K562 (cell line): Measurements from ENCODE around the gene TGFBR1. TPM values are rescaled to one million over a fixed set of nuclear protein-coding genes. Genes with fewer than 3 reads are reported as not detected.

Experiments used
- ARID1B ChIP-seq: fragments of 450-650 bp; IDR thresholded peaks from 2 replicates; pipeline ENCODE4 v1.6.1; 2016; ENCODE audit warnings: antibody characterized with exemption, mild to moderate bottlenecking, inconsistent platforms
- CSDE1 ChIP-seq, 2 experiments: fragments of 450-650 bp; IDR thresholded peaks; 2 replicates each; pipeline ENCODE4 v1.6.1; 2016; ENCODE audit warnings: mild to moderate bottlenecking in 1 of 2
- EP300 ChIP-seq: IDR thresholded peaks from 2 replicates; pipeline ENCODE4 v1.6.1; 2012; ENCODE audit warnings: low read length, improper control_type of control experiment
- HNRNPK ChIP-seq: fragments of 200-400 bp; formaldehyde crosslinking; IDR thresholded peaks from one replicate; pipeline ENCODE4 v1.6.1; 2018; ENCODE audit warnings: mild to moderate bottlenecking, low read depth, low read length; ENCODE audit not compliant: poor library complexity, severe bottlenecking
- IRF2 ChIP-seq: sonication (generic); formaldehyde crosslinking; IDR thresholded peaks from 2 replicates; pipeline ENCODE4 v1.8.1; 2022; ENCODE audit warnings: mild to moderate bottlenecking, missing genetic modification reagents
- KAT7 ChIP-seq: sonication (generic); formaldehyde crosslinking; IDR thresholded peaks from 2 replicates; pipeline ENCODE4 v1.8.0; 2022; ENCODE audit warnings: missing genetic modification reagents, mild to moderate bottlenecking, borderline replicate concordance
- KDM1A ChIP-seq, 2 experiments: fragments of 450-650 bp; IDR thresholded peaks; 2 replicates each; pipeline ENCODE4 v1.6.1; 2016; ENCODE audit warnings: mild to moderate bottlenecking in 2 of 2
- KDM2B ChIP-seq: fragments of 250-450 bp; sonication (Bioruptor Pico); IDR thresholded peaks from 2 replicates; pipeline ENCODE4 v1.8.0; 2021; ENCODE audit warnings: mild to moderate bottlenecking, moderate library complexity
- MED1 ChIP-seq: sonication (generic); formaldehyde crosslinking; IDR thresholded peaks from 2 replicates; pipeline ENCODE4 v1.8.1; 2023; ENCODE audit warnings: missing genetic modification reagents, borderline replicate concordance
- MEIS2 ChIP-seq: fragments of 450-650 bp; IDR thresholded peaks from 2 replicates; pipeline ENCODE4 v1.6.1; 2014; ENCODE audit warnings: mild to moderate bottlenecking; ENCODE audit not compliant: partially characterized antibody
- MNT ChIP-seq, 2 experiments: fragments of 450-650 bp; conservative IDR thresholded peaks; 2 replicates each; pipeline ENCODE4 v1.6.1; 2017; ENCODE audit warnings: mild to moderate bottlenecking in 2 of 2, moderate library complexity in 2 of 2
- NCOA2 ChIP-seq, 2 experiments: fragments of 450-650 bp; IDR thresholded peaks; 2 replicates each; pipeline ENCODE4 v1.6.1; 2018; ENCODE audit warnings: mild to moderate bottlenecking in 2 of 2, moderate library complexity in 1 of 2; ENCODE audit not compliant: partially characterized antibody in 2 of 2
- POLR3G ChIP-seq: IDR thresholded peaks from 2 replicates; pipeline ENCODE4 v1.6.1; 2011; ENCODE audit not compliant: insufficient read length, insufficient replicate concordance; ENCODE audit errors: extremely low read depth
- RBM34 ChIP-seq: fragments of 200-400 bp; formaldehyde crosslinking; IDR thresholded peaks from 2 replicates; pipeline ENCODE4 v1.6.1; 2018; ENCODE audit warnings: low read length, borderline replicate concordance; ENCODE audit not compliant: insufficient read depth
- TAF1 ChIP-seq: IDR thresholded peaks from 2 replicates; pipeline ENCODE4 v1.6.1; 2011; ENCODE audit warnings: mild to moderate bottlenecking, low read length, moderate library complexity; ENCODE audit not compliant: insufficient read depth, control insufficient read depth, severe bottlenecking; ENCODE audit errors: extremely low read depth
- TAF7 ChIP-seq: fragments of 450-650 bp; IDR thresholded peaks from 2 replicates; pipeline ENCODE4 v1.6.1; 2016; ENCODE audit warnings: missing genetic modification characterization, missing compliant biosample characterization
- THRB ChIP-seq: fragments of 450-650 bp; formaldehyde crosslinking; conservative IDR thresholded peaks from 2 replicates; pipeline ENCODE4 v1.4.0; 2022; ENCODE audit warnings: mild to moderate bottlenecking, missing genetic modification characterization
- VEZF1 ChIP-seq: fragments of 200-800 bp; sonication (Bioruptor generic); IDR thresholded peaks from 2 replicates; pipeline ENCODE4 v1.6.1; 2017; ENCODE audit warnings: missing genetic modification characterization, missing compliant biosample characterization
- ZBTB26 ChIP-seq: fragments of 450-650 bp; formaldehyde crosslinking; IDR thresholded peaks from 2 replicates; pipeline ENCODE4 v1.4.0; 2022; ENCODE audit warnings: missing genetic modification characterization
- ZNF12 ChIP-seq: sonication (generic); formaldehyde crosslinking; IDR thresholded peaks from 2 replicates; pipeline ENCODE4 v1.4.0; 2020; ENCODE audit warnings: mild to moderate bottlenecking, missing genetic modification reagents
- ZNF140 ChIP-seq: fragments of 250-450 bp; sonication (Bioruptor Pico); IDR thresholded peaks from 2 replicates; pipeline ENCODE4 v1.8.0; 2021; ENCODE audit warnings: moderate library complexity, mild to moderate bottlenecking, inconsistent platforms
- ZNF24 ChIP-seq: fragments of 450-650 bp; IDR thresholded peaks from 2 replicates; pipeline ENCODE4 v1.6.1; 2016
- polyA plus RNA-seq, 8 experiments: library from polyadenylated mRNA; depleted of rRNA in 4 of 8; stranded (reverse) in 5 of 8; unstranded in 3 of 8; fragments of >200 nt; fragmentation: Nextera tagmentation in 2 of 8; fragmentation: Illumina TruSeq in 1 of 8; extraction: Ambion mirVana in 2 of 8; extraction: Trizol in 1 of 8; gene quantifications; 2 replicates each; pipeline versions ENCODE4 v1.2.1 to v1.2.3, GENCODE V29; 2011 to 2014; ENCODE audit warnings: inconsistent platforms in 1 of 8, missing spikeins in 1 of 8
- total RNA-seq, 7 experiments: library from RNA; depleted of rRNA in 6 of 7; stranded (reverse); fragments of >200 nt in 6 of 7; fragmentation: Illumina TruSeq in 2 of 7; extraction: Trizol in 2 of 7; gene quantifications; 2 replicates each; pipeline versions ENCODE4 v1.2.1 to v1.2.3, GENCODE V29; 2011 to 2021; ENCODE audit warnings: low replicate concordance in 1 of 7

The TGFBR1 gene
- total and polyA plus RNA-seq, 9 of the 15 experiments (the other 6 are each of a cell fraction or from before 2014, with no cell fraction given): 15.5 to 62.4 (median 42.7) TPM

GRCh38 chr9:99057665-99058625 lies 47.0 kb upstream of the TGFBR1 start (continued):
- peak; percentile 87 for TF ChIP-seq EP300
- TF ChIP-seq RBM34: no peak
- TF ChIP-seq KDM2B: no peak
- TF ChIP-seq KDM1A (IDR thresholded peaks at IDR 0.05): peak; percentile 69 to 79
- peak; percentile 50; the same call in 1 of the 2 replicates for TF ChIP-seq VEZF1 (CRISPR knock-in tag)
- TF ChIP-seq TAF7: no peak
- 0 out of 2 replicates have a peak, but pooled peaks have one; percentile 12 for TF ChIP-seq THRB (CRISPR knock-in tag)
- TF ChIP-seq MED1 (CRISPR knock-in tag): no peak
- no peak for TF ChIP-seq IRF2 (CRISPR knock-in tag)
- TF ChIP-seq NCOA2 (IDR thresholded peaks at IDR 0.05; ENCODE audit: partially characterized antibody in 2 of 2): no peak
- no peak for TF ChIP-seq TAF1
- no peak for TF ChIP-seq HNRNPK
- TF ChIP-seq ZBTB26 (CRISPR knock-in tag): no peak
- no peak for TF ChIP-seq CSDE1 (IDR thresholded peaks at IDR 0.05)
- no peak for TF ChIP-seq POLR3G
- no peak for TF ChIP-seq ZNF24
- TF ChIP-seq ZNF12 (CRISPR knock-in tag): peak; percentile 47; the same call in 1 of the 2 replicates
- TF ChIP-seq KAT7: no peak
- TF ChIP-seq ZNF140 (CRISPR knock-in tag): no peak
- peak in 1 of 2 experiments; percentile 52; a peak in 2 of 4 replicates for TF ChIP-seq MNT (conservative IDR thresholded peaks at IDR 0.05)
- peak; percentile 91 for TF ChIP-seq ARID1B
- peak; percentile 51 for TF ChIP-seq MEIS2
